Ovary (tissue), 9 donors: Measurements from ENCODE around the gene RSAD2. TPM values are rescaled to one million over a fixed set of nuclear protein-coding genes. Genes with fewer than 3 reads are reported as not detected.

Source experiments
- DNase-seq, 5 donors: peaks; one replicate each; pipeline ENCODE4 v3.0.0-alpha.2; 2019 to 2020
- H3K27ac ChIP-seq, 2 donors: fragments of 200-600 bp; one replicate each; pipeline versions ENCODE4 v1.5.1 to v1.8.0; 2019 to 2022
- H3K27me3 ChIP-seq: fragments of 200-600 bp; one replicate; pipeline ENCODE4 v1.8.0; 2022
- H3K36me3 ChIP-seq: fragments of 200-600 bp; sonication (generic); one replicate; pipeline ENCODE4 v1.5.1; 2019
- H3K4me1 ChIP-seq: one replicate; pipeline ENCODE4 v1.8.1; 2013; ENCODE audit warnings: mild to moderate bottlenecking, moderate library complexity; ENCODE audit not compliant: insufficient read depth
- H3K4me3 ChIP-seq: fragments of 200-600 bp; sonication (generic); one replicate; pipeline ENCODE4 v1.5.1; 2017
- H3K9me3 ChIP-seq, 2 donors: fragments of 200-600 bp in 1 of 2; sonication (generic) in 1 of 2; one replicate each; pipeline versions ENCODE4 v1.5.1 to v1.8.1; 2013 to 2019; ENCODE audit warnings: mild to moderate bottlenecking in 1 of 2, moderate library complexity in 1 of 2
- CTCF ChIP-seq, 3 donors: fragments of 450-650 bp in 2 of 3; fragments of 200-600 bp in 1 of 3; IDR thresholded peaks; one replicate each; pipeline versions ENCODE4 v1.5.1 to v1.8.0; 2016 to 2022; ENCODE audit warnings: antibody characterized with exemption in 3 of 3, mild to moderate bottlenecking in 1 of 3
- EP300 ChIP-seq: sonication (generic); formaldehyde crosslinking; IDR thresholded peaks from one replicate; pipeline ENCODE4 v1.6.1; 2017; ENCODE audit warnings: antibody characterized with exemption
- POLR2A ChIP-seq: fragments of 450-650 bp; IDR thresholded peaks from one replicate; pipeline ENCODE4 v1.6.1; 2017; ENCODE audit warnings: antibody characterized with exemption, mild to moderate bottlenecking, moderate library complexity
- WGBS, 3 donors: extraction: QIAGEN DNeasy Blood & Tissue Kit in 1 of 3; methylation state at CpG; one replicate each; pipeline versions ENCODE4 v1.1.5 to v1.1.7; 2013 to 2017; 5-methylcytosine and 5-hydroxymethylcytosine counted together
- intact Hi-C, 4 donors: fragments of 100-400 bp; cut with DNase I; formaldehyde crosslinking; loops; one replicate each; pipeline versions ENCODE4 v1.11.0 to v1.15.1; 2022 to 2023
- polyA plus RNA-seq, 2 donors: library from polyadenylated mRNA; stranded (reverse); fragments of 200-250 nt in 1 of 2; fragments of 350-450 nt in 1 of 2; fragmentation: Illumina TruSeq in 1 of 2; extraction: RNeasy Lipid Tissue Mini Kit (QIAGEN cat#74804) in 1 of 2; gene quantifications; one replicate each; pipeline ENCODE4 v1.2.3, GENCODE V29; 2013 to 2014
- total RNA-seq, 7 donors: library from RNA; depleted of rRNA in 2 of 7; stranded (reverse); fragments of >200 nt in 2 of 7; fragmentation: NEBNext Ultra II Directional in 3 of 7; extraction: Animal tissue kit (Norgen Biotek cat#: 25700) in 3 of 7; gene quantifications; one replicate each; pipeline versions ENCODE4 v1.1.0 to v1.2.4, GENCODE V29; 2016 to 2023
- donor health status: DM: no; HTN: no; CAD: no; lungs with moderate emphysema.
- donor health status: DM: no; HTN: no; CAD: no.
- donor health status: Bipolar disorder and iron deficiency.
- donor health status: DM: yes; HTN: yes; CAD: no.
- donor health status: DM: no; HTN: no; CAD: no.
- donor health status: DM: yes; HTN: yes; CAD: no.

Gene RSAD2
- total and polyA plus RNA-seq, 9 donors: 1.9 to 11.1 (median 4.7) TPM

DNA sequence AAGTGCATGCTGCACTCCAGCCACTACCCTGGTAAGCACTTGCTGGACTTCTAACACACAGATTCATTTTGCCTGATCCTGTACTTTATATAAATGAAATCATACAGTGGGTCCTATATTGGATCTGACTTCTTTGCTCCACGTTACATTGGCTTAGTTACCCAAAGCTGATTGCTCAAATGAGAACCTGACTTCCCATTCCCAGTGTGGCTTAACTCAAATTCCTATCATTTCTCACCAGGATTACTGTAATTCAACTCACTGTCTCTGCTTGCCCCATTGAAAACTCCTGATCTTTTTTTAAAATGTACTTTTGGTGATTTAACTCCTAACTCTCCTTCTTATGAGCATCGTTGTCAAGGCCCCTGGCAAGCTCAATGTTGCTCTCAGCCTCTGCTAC, 1.4 kb downstream of the RSAD2 start:
- H3K9me3 ChIP-seq: no peaks in the 10 kb centered on the region
- peaks cover 2% of the 10 kb centered on the region for H3K4me1 ChIP-seq
- H3K36me3 ChIP-seq: no peaks in the 10 kb centered on the region
- intact Hi-C loops: no loop called here
- 63 to 81% (median 79%) methylated on average over 2 of the region's 2 CpGs for WGBS, 3 donors
- H3K27me3 ChIP-seq: no peaks in the 10 kb centered on the region
- no peak for DNase-seq
- TF ChIP-seq CTCF (IDR thresholded peaks at IDR 0.05) (no peak), EP300 (no peak), POLR2A (no peak)
- no peak overlapping the region for H3K27ac ChIP-seq
- no peak overlapping the region for H3K4me3 ChIP-seq

- Histone ChIP-seq H3K27ac (no peak overlapping the region), H3K36me3 (no peaks in the 10 kb centered on the region), H3K27me3 (no peaks in the 10 kb centered on the region), H3K9me3 (no peaks in the 10 kb centered on the region), H3K4me1 (peaks cover 2% of the 10 kb centered on the region), H3K4me3 (no peak overlapping the region)
- TF ChIP-seq EP300 (no peak), POLR2A (no peak), CTCF (IDR thresholded peaks at IDR 0.05) (no peak)
- intact Hi-C loops: no loop called here
- DNase-seq: no peak
- 44 to 62% (median 60%) methylated on average over 2 of the region's 2 CpGs for WGBS, 3 donors
Observed at GRCh38 chr2:6880200-6880733, 2.7 kb downstream of the RSAD2 start.

DNA sequence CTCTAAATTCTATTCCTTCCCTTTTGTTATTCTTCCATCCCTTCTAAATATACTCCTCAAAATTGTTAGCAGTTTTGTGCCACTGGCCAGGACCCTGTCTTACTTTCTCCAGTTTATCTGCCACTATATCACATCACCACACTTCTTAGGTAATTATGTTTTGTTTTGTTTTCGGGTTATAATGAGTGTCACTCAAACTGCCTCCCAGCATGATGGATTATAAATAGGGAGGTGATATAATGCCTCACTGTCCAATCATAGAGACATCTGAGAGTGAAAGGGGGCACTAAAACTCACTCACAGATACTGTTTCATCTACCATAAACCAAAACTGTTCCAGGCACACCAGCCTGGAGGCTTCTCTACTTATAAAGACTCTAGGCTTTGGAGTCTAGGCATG, 3.5 kb downstream of the RSAD2 start:
- intact Hi-C loops: no loop called here
- Histone ChIP-seq H3K27me3 (no peaks in the 10 kb centered on the region), H3K36me3 (no peaks in the 10 kb centered on the region), H3K9me3 (no peaks in the 10 kb centered on the region), H3K4me1 (peaks cover 2% of the 10 kb centered on the region), H3K27ac (no peak overlapping the region), H3K4me3 (no peak overlapping the region)
- WGBS, 3 donors: 66 to 83% (median 79%) methylated on average over 1 of the region's 1 CpG
- no peak for TF ChIP-seq POLR2A
- TF ChIP-seq CTCF (IDR thresholded peaks at IDR 0.05): no peak
- TF ChIP-seq EP300: no peak
- no peak for DNase-seq

DNA sequence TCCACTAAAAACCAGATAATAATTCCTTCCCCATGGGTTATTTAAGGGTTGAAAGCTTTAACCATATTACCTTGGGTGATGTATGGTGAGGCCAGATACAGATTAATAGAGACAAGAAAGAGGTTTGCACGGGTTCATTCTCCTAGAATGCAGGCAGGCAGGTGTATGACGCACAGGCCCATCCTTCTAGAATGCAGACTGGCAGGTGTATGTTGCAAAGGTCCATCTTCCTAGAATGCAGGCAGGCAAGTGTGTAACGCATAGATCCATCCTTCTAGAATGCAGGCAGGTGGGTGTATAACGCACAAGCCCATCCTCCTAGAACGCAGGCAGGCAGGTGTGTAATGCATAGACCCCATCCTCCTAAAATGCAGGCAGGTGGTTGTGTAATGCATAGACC, 3.9 kb downstream of the RSAD2 start:
- Histone ChIP-seq H3K9me3 (no peaks in the 10 kb centered on the region), H3K36me3 (no peaks in the 10 kb centered on the region), H3K27ac (no peak overlapping the region), H3K27me3 (no peaks in the 10 kb centered on the region), H3K4me1 (peaks cover 2% of the 10 kb centered on the region), H3K4me3 (no peak overlapping the region)
- TF ChIP-seq CTCF (IDR thresholded peaks at IDR 0.05): no peak
- no peak for TF ChIP-seq POLR2A
- TF ChIP-seq EP300: no peak
- no peak for DNase-seq
- intact Hi-C loops: no loop called here
- WGBS, 3 donors: 93 to 95% (median 95%) methylated on average over 5 of the region's 5 CpGs
